ENCODE measurements around the gene ATG3. TPM values are rescaled to one million over a fixed set of nuclear protein-coding genes. Genes with fewer than 3 reads are reported as not detected.
"Not testable (repeated sequence)": the region's sequence is repeated elsewhere in the genome, so short reads cannot be mapped to it uniquely, and the experiment has no call there.

ATG3 gene
- total and polyA plus RNA-seq, 2 donors, result 39.0 to 53.2 TPM

GRCh38 chr3:112546216-112546759 is 15.5 kb downstream of the ATG3 start:
- H3K36me3 ChIP-seq (ENCODE audit: insufficient read depth), result peaks cover 2% of the 10 kb centered on the region
- H3K4me3 ChIP-seq (ENCODE audit: low read depth, low read length), result no peak overlapping the region
- H3K27ac ChIP-seq (ENCODE audit: low read depth), result no peak overlapping the region
- 93% methylated on average over 5 of the region's 5 CpGs for WGBS
- no peaks in the 10 kb centered on the region for H3K4me1 ChIP-seq (ENCODE audit: insufficient read depth)
- no peak for DNase-seq (ENCODE audit: extremely low spot score)

GRCh38 chr3:112539825-112540650 is 21.7 kb downstream of the ATG3 start:
- WGBS, result 95% methylated on average over 1 of the region's 1 CpG
- Histone ChIP-seq H3K4me1 (ENCODE audit: insufficient read depth) (no peaks in the 10 kb centered on the region), H3K36me3 (ENCODE audit: insufficient read depth) (no peaks in the 10 kb centered on the region), H3K4me3 (ENCODE audit: low read depth, low read length) (no peak overlapping the region), H3K27ac (ENCODE audit: low read depth) (no peak overlapping the region)
- no peak for DNase-seq (ENCODE audit: extremely low spot score)

DNA sequence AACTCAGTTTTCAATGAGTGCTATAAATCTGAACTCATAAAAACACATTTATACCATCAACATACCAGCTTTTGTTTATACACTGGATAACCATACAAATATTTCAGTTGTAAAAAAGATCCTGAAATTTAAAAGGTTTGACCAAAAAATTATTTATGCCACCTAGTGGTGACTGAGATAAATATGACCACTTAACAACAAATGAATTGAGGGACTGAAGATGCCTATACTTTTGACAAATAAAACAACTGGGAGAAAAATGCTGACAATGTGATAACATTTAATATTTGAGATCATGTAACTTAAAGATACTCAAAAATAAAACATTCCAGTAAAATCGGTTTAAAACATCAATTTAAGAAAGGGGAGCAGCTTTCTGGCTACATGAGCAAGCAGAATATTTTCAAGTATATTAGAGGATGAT is 30.4 kb downstream of the ATG3 start:
- no peak overlapping the region for H3K4me3 ChIP-seq (ENCODE audit: low read depth, low read length)
- peaks cover 2% of the 10 kb centered on the region for H3K36me3 ChIP-seq (ENCODE audit: insufficient read depth)
- DNase-seq (ENCODE audit: extremely low spot score), result no peak
- 3% methylated on average over 1 of the region's 1 CpG for WGBS
- H3K27ac ChIP-seq (ENCODE audit: low read depth), result no peak overlapping the region
- no peaks in the 10 kb centered on the region for H3K4me1 ChIP-seq (ENCODE audit: insufficient read depth)

DNA sequence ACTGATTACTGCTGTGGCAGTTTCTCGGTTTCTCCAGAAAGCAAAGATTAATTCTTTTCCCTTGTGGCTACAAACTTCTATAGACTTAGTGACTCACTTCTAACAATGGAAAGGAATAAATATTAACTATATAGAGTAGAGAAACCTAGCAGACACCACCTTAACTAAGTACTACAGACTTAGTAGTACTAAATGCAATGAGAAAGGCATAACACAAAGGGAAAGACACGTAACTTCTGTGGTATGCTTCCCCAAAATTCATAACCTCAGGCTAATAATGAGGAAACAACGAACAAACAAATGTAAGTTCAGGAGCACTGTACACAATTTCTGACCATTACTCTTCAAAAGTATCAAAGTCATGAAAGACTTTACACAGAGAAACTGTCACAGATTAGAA is 31.2 kb downstream of the ATG3 start:
- Histone ChIP-seq H3K27ac (ENCODE audit: low read depth) (no peak overlapping the region), H3K4me3 (ENCODE audit: low read depth, low read length) (no peak overlapping the region), H3K4me1 (ENCODE audit: insufficient read depth) (no peaks in the 10 kb centered on the region), H3K36me3 (ENCODE audit: insufficient read depth) (peaks cover 2% of the 10 kb centered on the region)
- WGBS, result 91% methylated on average over 3 of the region's 3 CpGs
- no peak for DNase-seq (ENCODE audit: extremely low spot score)

DNA sequence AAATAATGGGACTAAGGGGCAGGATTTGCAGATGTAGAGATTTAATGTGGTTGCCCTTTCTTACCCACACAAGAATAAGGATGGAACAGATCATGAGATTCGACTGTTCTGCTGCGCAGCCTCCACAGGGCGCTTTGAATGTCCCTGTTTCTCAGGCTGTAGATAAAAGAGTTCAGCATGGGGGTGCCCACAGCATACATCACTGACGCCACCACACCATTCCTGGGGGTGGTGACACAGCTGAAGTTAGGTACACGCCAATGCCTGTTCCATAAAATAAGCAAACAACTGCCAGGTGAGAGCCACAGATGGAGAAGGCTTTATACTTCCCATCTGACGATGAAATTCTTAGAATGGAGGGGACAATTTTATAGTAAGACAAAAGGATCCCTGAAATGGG is 37.6 kb downstream of the ATG3 start:
- WGBS, result 94% methylated on average over 6 of the region's 6 CpGs
- H3K36me3 ChIP-seq (ENCODE audit: insufficient read depth); DNase-seq (ENCODE audit: extremely low spot score); H3K4me1 ChIP-seq (ENCODE audit: insufficient read depth); H3K27ac ChIP-seq (ENCODE audit: low read depth); H3K4me3 ChIP-seq (ENCODE audit: low read depth, low read length): not testable (repeated sequence)

- Histone ChIP-seq H3K4me1 (ENCODE audit: insufficient read depth) (no peaks in the 10 kb centered on the region), H3K27ac (ENCODE audit: low read depth) (no peak overlapping the region), H3K4me3 (ENCODE audit: low read depth, low read length) (no peak overlapping the region), H3K36me3 (ENCODE audit: insufficient read depth) (no peaks in the 10 kb centered on the region)
- peak; percentile 5 for DNase-seq (ENCODE audit: extremely low spot score)
- WGBS, result 85% methylated on average over 2 of the region's 2 CpGs
Observed at GRCh38 chr3:112519424-112520001, 42.2 kb downstream of the ATG3 start.

DNA sequence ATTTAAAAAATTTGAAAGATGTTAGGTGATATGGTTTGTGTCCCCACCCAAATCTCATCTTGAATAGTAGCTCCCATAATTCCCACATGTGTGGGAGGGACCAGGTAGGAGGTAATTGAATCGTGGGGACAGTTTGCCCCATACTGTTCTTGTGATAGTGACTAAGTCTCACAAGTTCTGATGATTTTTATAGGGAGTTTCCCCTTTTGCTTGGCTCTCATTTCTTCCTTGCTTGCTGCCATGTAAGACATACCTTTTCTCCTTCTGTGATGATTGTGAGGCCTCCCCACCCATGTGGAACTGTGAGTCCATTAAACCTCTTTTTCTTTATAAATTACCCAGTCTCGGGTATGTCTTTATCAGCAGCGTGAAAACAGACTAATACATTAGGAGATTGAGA is 42.8 kb downstream of the ATG3 start:
- WGBS, result 63% methylated on average over 3 of the region's 3 CpGs
- not testable (repeated sequence) for H3K4me1 ChIP-seq (ENCODE audit: insufficient read depth); H3K36me3 ChIP-seq (ENCODE audit: insufficient read depth); DNase-seq (ENCODE audit: extremely low spot score); H3K27ac ChIP-seq (ENCODE audit: low read depth); H3K4me3 ChIP-seq (ENCODE audit: low read depth, low read length)

DNA sequence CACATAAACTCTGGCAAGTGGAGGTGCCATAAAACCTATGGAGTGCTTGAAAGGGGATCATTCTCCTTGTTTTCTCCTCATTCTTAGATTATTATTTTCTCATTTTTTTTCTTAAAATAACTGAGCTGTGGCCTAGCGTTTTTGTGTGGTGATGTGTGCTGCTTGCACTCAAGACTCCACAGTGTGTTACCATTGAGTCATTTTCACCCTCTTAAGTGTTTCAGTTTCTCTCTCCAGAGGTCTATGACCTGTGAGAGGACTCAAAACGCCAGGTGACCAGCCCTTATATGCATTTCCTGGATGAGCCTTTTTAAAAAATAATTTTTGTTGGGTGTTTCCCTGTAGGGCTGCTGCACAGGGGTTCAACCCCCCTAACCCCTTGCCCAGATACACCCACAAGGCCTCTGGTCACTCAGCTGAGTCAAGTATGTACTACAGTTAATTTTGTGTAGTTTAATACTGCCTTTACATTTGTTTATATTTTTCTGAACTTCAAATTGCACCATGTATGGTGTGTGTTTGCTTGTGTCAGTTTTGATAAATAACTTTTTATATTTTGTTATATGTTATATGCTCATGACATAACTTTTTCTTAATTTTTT is 47.1 kb downstream of the ATG3 start:
- H3K4me3 ChIP-seq (ENCODE audit: low read depth, low read length), result no peak overlapping the region
- WGBS, result 74% methylated on average over 2 of the region's 2 CpGs
- H3K4me1 ChIP-seq (ENCODE audit: insufficient read depth), result no peaks in the 10 kb centered on the region
- no peak for DNase-seq (ENCODE audit: extremely low spot score)
- no peaks in the 10 kb centered on the region for H3K36me3 ChIP-seq (ENCODE audit: insufficient read depth)
- H3K27ac ChIP-seq (ENCODE audit: low read depth), result no peak overlapping the region

DNA sequence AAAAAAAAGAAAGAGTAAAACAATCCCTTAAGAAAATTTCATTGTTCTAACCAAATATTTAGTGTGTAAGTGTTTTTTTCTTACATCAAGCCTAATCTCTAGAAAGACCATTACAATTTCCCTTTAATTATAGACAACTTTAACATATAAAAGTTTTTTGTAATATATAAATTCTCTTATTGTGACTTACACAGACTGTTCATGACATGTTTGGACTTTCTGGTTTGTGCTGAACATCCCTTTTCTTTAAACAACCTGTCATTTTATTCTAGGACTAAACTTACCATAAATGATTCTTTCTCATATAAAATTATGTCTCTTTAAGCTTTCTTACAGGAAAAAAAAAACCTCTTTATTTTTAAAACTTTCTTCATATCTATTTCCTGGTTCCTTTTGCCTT is 49.4 kb downstream of the ATG3 start:
- Histone ChIP-seq H3K36me3 (ENCODE audit: insufficient read depth) (no peaks in the 10 kb centered on the region), H3K4me3 (ENCODE audit: low read depth, low read length) (no peak overlapping the region), H3K27ac (ENCODE audit: low read depth) (no peak overlapping the region), H3K4me1 (ENCODE audit: insufficient read depth) (no peaks in the 10 kb centered on the region)
- DNase-seq (ENCODE audit: extremely low spot score), result no peak

- no peak overlapping the region for H3K27ac ChIP-seq (ENCODE audit: low read depth)
- DNase-seq (ENCODE audit: extremely low spot score), result no peak
- H3K4me3 ChIP-seq (ENCODE audit: low read depth, low read length), result no peak overlapping the region
- no peaks in the 10 kb centered on the region for H3K4me1 ChIP-seq (ENCODE audit: insufficient read depth)
- no peaks in the 10 kb centered on the region for H3K36me3 ChIP-seq (ENCODE audit: insufficient read depth)
Observed at GRCh38 chr3:112508860-112509259, 52.9 kb downstream of the ATG3 start.

- 39% methylated on average over 2 of the region's 2 CpGs for WGBS
- H3K27ac ChIP-seq (ENCODE audit: low read depth), result no peak overlapping the region
Observed at GRCh38 chr3:112508261-112508660, 53.5 kb downstream of the ATG3 start.

DNA sequence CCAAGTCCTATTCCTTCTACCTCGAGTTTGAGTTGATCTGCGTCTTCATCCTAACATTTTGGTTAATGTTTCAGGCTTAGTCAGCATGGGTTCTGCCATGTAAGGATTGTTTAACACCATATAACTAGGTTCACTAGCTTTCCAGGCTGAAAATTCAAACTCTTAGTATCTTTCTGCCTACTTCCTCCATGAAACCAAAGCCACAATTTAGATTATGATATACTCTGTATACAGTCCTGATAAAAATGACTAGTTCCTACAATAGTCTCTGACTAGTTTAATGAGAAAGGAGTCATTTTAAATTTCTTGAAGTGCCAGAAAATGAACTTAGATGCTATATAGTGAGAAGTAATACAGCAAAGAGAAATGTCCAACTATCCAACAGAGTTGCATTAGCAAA is 55.9 kb downstream of the ATG3 start:
- WGBS, result 30% methylated on average over 2 of the region's 2 CpGs
- Histone ChIP-seq H3K27ac (ENCODE audit: low read depth) (no peak overlapping the region), H3K36me3 (ENCODE audit: insufficient read depth) (no peaks in the 10 kb centered on the region), H3K4me1 (ENCODE audit: insufficient read depth) (no peaks in the 10 kb centered on the region), H3K4me3 (ENCODE audit: low read depth, low read length) (no peak overlapping the region)
- DNase-seq (ENCODE audit: extremely low spot score), result no peak

More at GRCh38 chr3:112508261-112508660, 53.5 kb downstream of the ATG3 start:
- Histone ChIP-seq H3K4me1 (ENCODE audit: insufficient read depth) (no peaks in the 10 kb centered on the region), H3K36me3 (ENCODE audit: insufficient read depth) (no peaks in the 10 kb centered on the region), H3K4me3 (ENCODE audit: low read depth, low read length) (no peak overlapping the region)
- no peak for DNase-seq (ENCODE audit: extremely low spot score)

- no peak overlapping the region for H3K27ac ChIP-seq (ENCODE audit: low read depth)
- WGBS, result 86% methylated on average over 3 of the region's 3 CpGs
- no peak for DNase-seq (ENCODE audit: extremely low spot score)
- no peak overlapping the region for H3K4me3 ChIP-seq (ENCODE audit: low read depth, low read length)
- no peaks in the 10 kb centered on the region for H3K36me3 ChIP-seq (ENCODE audit: insufficient read depth)
- no peaks in the 10 kb centered on the region for H3K4me1 ChIP-seq (ENCODE audit: insufficient read depth)
Observed at GRCh38 chr3:112504123-112504522, 57.6 kb downstream of the ATG3 start.

All from urinary bladder (tissue), 4 donors.